GM13976 (cell line): Measurements from ENCODE around the gene ZNF488.

Experiments
- DNase-seq: peaks from one replicate; pipeline ENCODE4 v3.0.0; 2012; ENCODE audit warnings: low spot score
- in situ Hi-C: fragments of 300-500 bp; cut with MboI; formaldehyde crosslinking; loops from one replicate; pipeline ENCODE4 v1.12.0; 2022; ENCODE audit warnings: low sequenced_read_pairs, mixed read lengths, inconsistent platforms; ENCODE audit not compliant: unreplicated experiment
- TF ChIP-seq, protein P1 (sequence below): IDR thresholded peaks from 2 replicates; pipeline ENCODE4 v1.5.1; 2012; ENCODE audit warnings: borderline replicate concordance, mild to moderate bottlenecking; ENCODE audit not compliant: insufficient read depth; ENCODE audit errors: extremely low read depth, missing control alignments, control extremely low read depth

The ZNF488 gene

DNA sequence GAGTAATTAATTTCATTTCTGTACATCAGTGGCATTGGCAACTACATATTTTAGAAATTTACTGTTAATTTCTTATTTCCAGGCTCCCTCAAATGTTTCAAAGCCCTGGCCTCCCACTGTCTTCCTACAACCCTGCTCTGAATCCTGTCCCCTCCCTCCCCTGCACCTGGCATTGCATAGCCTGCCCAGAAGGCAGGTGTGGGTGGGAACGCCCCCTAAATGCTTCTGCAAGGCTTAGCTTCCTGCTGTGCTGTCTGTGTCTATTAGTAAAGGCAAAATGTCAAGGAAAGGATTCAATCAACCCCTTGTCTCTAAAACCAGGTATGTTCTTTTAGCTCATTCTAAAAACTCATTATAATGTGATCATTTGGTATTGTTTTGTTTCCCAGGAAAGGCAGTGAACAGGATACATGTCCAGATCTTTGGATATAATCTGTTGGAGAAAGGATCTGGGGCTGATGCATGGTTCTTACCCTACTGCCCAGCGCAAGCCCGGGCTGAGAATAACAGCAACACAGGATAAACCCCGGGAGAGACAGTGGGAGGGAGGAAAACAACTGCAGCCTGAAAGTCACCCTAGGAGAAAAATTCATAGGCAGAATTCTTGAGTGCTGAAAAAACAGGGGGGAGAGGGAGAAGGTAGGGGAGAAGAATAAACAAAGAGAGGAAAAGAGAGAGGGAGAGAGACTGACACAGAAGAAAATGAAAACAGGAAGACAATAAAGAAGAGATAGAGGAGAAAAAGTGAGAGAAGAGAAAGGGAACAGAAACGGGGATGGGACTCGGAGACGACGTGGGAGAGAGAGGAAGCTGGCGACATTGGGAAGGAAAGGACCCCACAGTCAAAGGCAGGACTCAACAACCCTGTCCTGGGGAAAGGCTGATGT lies 589 bp downstream of the ZNF488 start:
- in situ Hi-C loops, result loop anchor here (5.0 to 10.0 kb wide), 2 partner anchors 1099 to 1276 kb away; partner anchors contain the start of gene ANTXRL
- TF ChIP-seq, protein P1, sequence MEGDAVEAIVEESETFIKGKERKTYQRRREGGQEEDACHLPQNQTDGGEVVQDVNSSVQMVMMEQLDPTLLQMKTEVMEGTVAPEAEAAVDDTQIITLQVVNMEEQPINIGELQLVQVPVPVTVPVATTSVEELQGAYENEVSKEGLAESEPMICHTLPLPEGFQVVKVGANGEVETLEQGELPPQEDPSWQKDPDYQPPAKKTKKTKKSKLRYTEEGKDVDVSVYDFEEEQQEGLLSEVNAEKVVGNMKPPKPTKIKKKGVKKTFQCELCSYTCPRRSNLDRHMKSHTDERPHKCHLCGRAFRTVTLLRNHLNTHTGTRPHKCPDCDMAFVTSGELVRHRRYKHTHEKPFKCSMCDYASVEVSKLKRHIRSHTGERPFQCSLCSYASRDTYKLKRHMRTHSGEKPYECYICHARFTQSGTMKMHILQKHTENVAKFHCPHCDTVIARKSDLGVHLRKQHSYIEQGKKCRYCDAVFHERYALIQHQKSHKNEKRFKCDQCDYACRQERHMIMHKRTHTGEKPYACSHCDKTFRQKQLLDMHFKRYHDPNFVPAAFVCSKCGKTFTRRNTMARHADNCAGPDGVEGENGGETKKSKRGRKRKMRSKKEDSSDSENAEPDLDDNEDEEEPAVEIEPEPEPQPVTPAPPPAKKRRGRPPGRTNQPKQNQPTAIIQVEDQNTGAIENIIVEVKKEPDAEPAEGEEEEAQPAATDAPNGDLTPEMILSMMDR, result no peak
- peak; percentile 7 for DNase-seq

DNA sequence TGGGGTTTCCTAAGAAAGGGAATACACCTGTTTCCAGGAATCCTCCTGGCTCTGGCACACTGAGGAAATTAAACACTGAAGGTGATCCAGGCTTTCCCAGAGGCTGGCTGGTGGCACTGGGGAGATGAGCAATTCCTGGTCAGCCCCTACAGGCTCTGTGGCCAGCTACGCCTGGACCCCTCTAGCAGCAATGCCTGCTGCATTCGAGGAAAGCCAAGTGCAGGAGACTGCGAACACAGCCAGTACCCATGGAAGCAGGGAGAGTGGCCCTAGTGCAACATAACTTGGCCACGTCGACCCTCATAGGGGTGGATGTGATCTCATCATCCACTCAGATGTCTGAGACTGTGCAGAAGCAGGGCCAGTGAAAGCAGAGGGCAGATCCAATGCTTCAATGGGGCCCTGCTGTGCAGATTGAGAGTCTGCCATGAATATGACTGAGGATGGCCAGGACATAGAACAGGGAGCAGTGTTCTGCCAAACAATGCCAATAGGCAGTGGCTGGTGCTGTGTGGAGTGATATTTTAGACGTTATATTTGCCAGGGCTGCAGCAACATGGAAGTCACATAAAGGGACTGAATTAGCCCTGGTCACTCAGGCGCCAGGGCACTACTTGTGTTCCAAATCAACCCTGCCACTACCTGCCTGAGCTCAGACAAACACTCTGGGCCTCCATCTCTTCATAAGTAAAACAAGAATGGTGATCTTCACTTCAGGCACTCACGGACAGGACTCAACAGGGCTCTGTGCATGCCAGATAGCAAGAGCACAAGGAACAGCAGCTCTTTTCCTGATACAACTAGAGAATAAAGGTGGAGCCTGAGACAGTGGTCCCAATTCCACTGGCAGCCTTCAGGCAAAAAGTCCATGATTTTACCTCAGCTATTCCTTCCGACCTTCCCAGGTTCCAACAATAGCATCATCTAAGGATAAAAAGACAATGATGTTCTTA lies 2.4 kb downstream of the ZNF488 start:
- DNase-seq, result peak; percentile 6
- in situ Hi-C loops, result loop anchor here (5.0 to 10.0 kb wide), 2 partner anchors 1097 to 1274 kb away; partner anchors contain the start of gene ANTXRL
- TF ChIP-seq, protein P1, result no peak

DNA sequence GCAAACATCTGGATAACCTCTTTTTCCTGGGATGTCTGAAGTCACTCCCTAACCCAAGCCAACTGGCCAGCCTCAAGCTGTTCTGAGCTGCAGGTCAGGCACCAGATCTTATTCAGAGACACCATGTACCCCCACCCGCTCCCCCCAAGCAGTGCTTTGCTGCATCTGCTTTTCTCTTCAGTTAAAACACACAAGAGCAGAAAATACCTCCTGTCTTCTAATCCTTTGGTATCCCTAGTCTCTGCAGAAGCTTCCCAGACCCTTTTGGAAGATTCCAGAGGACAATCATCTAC lies 3.0 kb downstream of the ZNF488 start:
- in situ Hi-C loops, result loop anchor here (5.0 to 10.0 kb wide), 2 partner anchors 1096 to 1274 kb away; partner anchors contain the start of gene ANTXRL
- TF ChIP-seq, protein P1, result no peak
- DNase-seq, result peak; percentile 6

DNA sequence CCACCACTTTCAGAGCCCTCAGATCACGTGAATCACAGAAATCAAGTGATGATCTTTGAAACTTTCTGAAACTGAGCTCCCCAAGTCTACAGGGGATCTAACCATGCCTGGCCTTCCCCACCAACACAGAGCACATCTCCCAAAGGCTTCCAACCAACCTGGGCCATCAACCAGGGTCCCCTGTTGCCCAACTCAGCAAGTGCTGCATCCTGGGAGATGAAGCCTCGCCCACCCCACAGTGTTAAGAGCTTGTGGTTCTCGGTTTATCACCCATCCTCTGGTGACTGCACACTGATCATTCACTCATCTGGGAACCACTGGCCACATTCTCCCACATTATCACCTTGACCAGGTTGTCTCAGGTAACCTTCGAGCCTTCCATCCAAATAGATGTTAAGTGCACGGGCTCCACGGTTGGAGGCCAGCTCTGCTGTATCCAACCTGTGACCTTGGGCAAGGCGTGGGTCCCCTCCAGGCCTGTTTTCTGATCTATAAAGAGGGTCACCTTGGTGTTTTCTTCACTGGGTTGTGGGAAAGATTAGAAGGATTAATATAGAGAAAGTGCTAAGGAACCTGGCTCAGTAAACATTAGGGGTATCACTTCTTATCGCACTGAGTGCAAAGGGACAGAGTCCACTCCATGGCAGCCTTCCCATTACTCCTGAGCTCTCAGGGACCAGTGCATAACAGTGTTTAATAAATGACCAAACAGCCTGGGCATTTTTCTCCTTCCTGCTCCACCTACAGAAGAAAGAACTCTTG lies 3.6 kb downstream of the ZNF488 start:
- peak; percentile 7 for DNase-seq
- TF ChIP-seq, protein P1, result no peak
- in situ Hi-C loops, result loop anchor here (5.0 to 10.0 kb wide), 2 partner anchors 1096 to 1273 kb away; partner anchors contain the start of gene ANTXRL

DNA sequence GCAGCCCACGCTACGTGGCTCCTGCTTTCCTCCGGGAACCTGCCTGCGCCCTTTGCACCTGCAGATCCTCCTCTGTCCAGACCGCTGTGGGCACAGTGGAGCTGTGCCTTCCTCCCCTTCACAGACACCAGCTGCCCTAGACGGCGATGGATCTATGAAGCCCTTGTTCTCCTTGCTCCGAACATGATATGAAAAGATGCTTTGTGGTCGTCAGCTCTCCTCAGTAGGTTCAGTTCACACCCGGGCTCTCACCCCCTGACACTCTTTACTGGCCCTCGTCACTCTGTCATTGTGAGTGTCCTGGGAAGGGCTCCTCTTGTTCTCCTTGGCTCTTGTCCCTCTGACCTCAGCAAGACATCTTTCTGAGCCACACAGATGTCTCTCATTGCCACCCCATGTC lies 4.2 kb downstream of the ZNF488 start:
- in situ Hi-C loops, result loop anchor here (5.0 to 10.0 kb wide), 2 partner anchors 1095 to 1273 kb away; partner anchors contain the start of gene ANTXRL
- DNase-seq, result peak; percentile 18
- TF ChIP-seq, protein P1, result no peak
